Spinal cord (tissue), 10 donors: ENCODE data around the gene ADH1A. TPM values are rescaled to one million over a fixed set of nuclear protein-coding genes. Genes with fewer than 3 reads are reported as not detected.
"Not testable (repeated sequence)": the region's sequence is repeated elsewhere in the genome, so short reads cannot be mapped to it uniquely, and the experiment has no call there.

Experiments used
- DNase-seq, 6 donors: peaks; one replicate each; pipeline versions ENCODE4 v3.0.0 to v3.0.0-alpha.2; 2013 to 2015; ENCODE audit warnings: low spot score in 6 of 6, low read depth in 4 of 6
- H3K27ac ChIP-seq: one replicate; pipeline ENCODE4 v1.5.1; 2013; ENCODE audit warnings: low read depth, low read length, control low read depth
- H3K27me3 ChIP-seq: one replicate; pipeline ENCODE4 v1.6.1; 2013; ENCODE audit warnings: low read length; ENCODE audit not compliant: control insufficient read depth, insufficient read depth
- H3K36me3 ChIP-seq: one replicate; pipeline ENCODE4 v1.6.1; 2013; ENCODE audit warnings: low read length; ENCODE audit not compliant: control insufficient read depth, insufficient read depth
- H3K4me1 ChIP-seq: one replicate; pipeline ENCODE4 v1.6.1; 2013; ENCODE audit warnings: low read length; ENCODE audit not compliant: control insufficient read depth, insufficient read depth
- H3K4me3 ChIP-seq: one replicate; pipeline ENCODE4 v1.5.1; 2013; ENCODE audit warnings: low read depth, low read length, control low read depth
- H3K9me3 ChIP-seq: one replicate; pipeline ENCODE4 v1.6.1; 2013; ENCODE audit warnings: low read length; ENCODE audit not compliant: control insufficient read depth, insufficient read depth
- WGBS: methylation state at CpG from one replicate; pipeline ENCODE4 v1.1.5; 2013; ENCODE audit warnings: missing lambda C conversion rate; ENCODE audit not compliant: insufficient coverage; 5-methylcytosine and 5-hydroxymethylcytosine counted together
- polyA plus RNA-seq, 2 donors: library from polyadenylated mRNA; unstranded; fragments of 120-200 nt; gene quantifications; one replicate each; pipeline ENCODE4 v1.2.1, GENCODE V29; 2013; ENCODE audit not compliant: insufficient read length in 2 of 2
- total RNA-seq, 2 donors: library from RNA; depleted of rRNA in 1 of 2; stranded (reverse); fragments of 120-200 nt in 1 of 2; fragments of >200 nt in 1 of 2; gene quantifications; one replicate each; pipeline versions ENCODE4 v1.2.3 to v1.2.4, GENCODE V29; 2013 to 2014
- donor health status: healthy.

The ADH1A gene
- total and polyA plus RNA-seq, 4 donors, result 0.11 TPM; not detected in 3

GRCh38 chr4:99321241-99322191, 30.7 kb upstream of the ADH1A start, which contains the start of gene ADH1B:
Gene ADH1B (minus strand): TSS chr4:99321401. CDS start chr4:99321331, 70 bp downstream.
- no peak within 1 kb of the TSS for H3K4me3 ChIP-seq
- no peaks in the 10 kb centered on the region for H3K36me3 ChIP-seq
- H3K27ac ChIP-seq, result no peak within 1 kb of the TSS
- H3K9me3 ChIP-seq, result no peaks in the 10 kb centered on the region
- H3K27me3 ChIP-seq, result no peaks in the 10 kb centered on the region
- H3K4me1 ChIP-seq, result no peaks in the 10 kb centered on the region
- no peak for DNase-seq
- no CpG with 5 or more reads among the region's 8 CpGs for WGBS

- H3K27me3 ChIP-seq, DNase-seq, H3K36me3 ChIP-seq, H3K4me3 ChIP-seq, H3K4me1 ChIP-seq, H3K27ac ChIP-seq, H3K9me3 ChIP-seq: not testable (repeated sequence)
- WGBS, result 92% methylated on average over 6 of the region's 8 CpGs
These were observed 27.0 kb upstream of the ADH1A start for GRCh38 chr4:99317811-99318210.

- Histone ChIP-seq H3K36me3 (no peaks in the 10 kb centered on the region), H3K4me1 (no peaks in the 10 kb centered on the region), H3K4me3 (no peak overlapping the region), H3K9me3 (no peaks in the 10 kb centered on the region), H3K27me3 (no peaks in the 10 kb centered on the region), H3K27ac (no peak overlapping the region)
- whole genome bisulfite sequencing, result 90% methylated on average over 2 of the region's 3 CpGs
- no peak for DNase-seq
These were observed 26.6 kb upstream of the ADH1A start for GRCh38 chr4:99317354-99317753.

GRCh38 chr4:99315839-99316238, 25.1 kb upstream of the ADH1A start:
- H3K4me1 ChIP-seq, result no peaks in the 10 kb centered on the region
- H3K36me3 ChIP-seq, result no peaks in the 10 kb centered on the region
- H3K4me3 ChIP-seq, result no peak overlapping the region
- no peaks in the 10 kb centered on the region for H3K9me3 ChIP-seq
- no peak for DNase-seq
- H3K27me3 ChIP-seq, result no peaks in the 10 kb centered on the region
- 78% methylated on average over 3 of the region's 6 CpGs for WGBS
- H3K27ac ChIP-seq, result no peak overlapping the region

GRCh38 chr4:99314211-99314610, 23.4 kb upstream of the ADH1A start:
- Histone ChIP-seq H3K9me3 (no peaks in the 10 kb centered on the region), H3K27ac (no peak overlapping the region), H3K4me3 (no peak overlapping the region), H3K27me3 (no peaks in the 10 kb centered on the region), H3K36me3 (no peaks in the 10 kb centered on the region), H3K4me1 (no peaks in the 10 kb centered on the region)
- WGBS, result no CpG with 5 or more reads among the region's 1 CpG
- DNase-seq, result no peak

GRCh38 chr4:99310389-99310788, 19.6 kb upstream of the ADH1A start:
- Histone ChIP-seq H3K27me3 (no peaks in the 10 kb centered on the region), H3K9me3 (no peaks in the 10 kb centered on the region), H3K4me1 (no peaks in the 10 kb centered on the region), H3K4me3 (no peak overlapping the region), H3K36me3 (no peaks in the 10 kb centered on the region), H3K27ac (no peak overlapping the region)
- WGBS, result 100% methylated on average over 1 of the region's 2 CpGs
- DNase-seq, result no peak

GRCh38 chr4:99305638-99306400, 15.0 kb upstream of the ADH1A start:
- WGBS, result 96% methylated on average over 3 of the region's 11 CpGs

GRCh38 chr4:99301376-99302164, 10.8 kb upstream of the ADH1A start:
- Histone ChIP-seq H3K9me3 (no peaks in the 10 kb centered on the region), H3K27ac (no peak overlapping the region), H3K27me3 (no peaks in the 10 kb centered on the region), H3K36me3 (no peaks in the 10 kb centered on the region), H3K4me1 (no peaks in the 10 kb centered on the region), H3K4me3 (no peak overlapping the region)
- DNase-seq, result no peak
- 93% methylated on average over 5 of the region's 7 CpGs for WGBS

More at GRCh38 chr4:99305638-99306400, 15.0 kb upstream of the ADH1A start:
- H3K27ac ChIP-seq, result no peak overlapping the region
- no peaks in the 10 kb centered on the region for H3K9me3 ChIP-seq
- no peaks in the 10 kb centered on the region for H3K36me3 ChIP-seq
- H3K27me3 ChIP-seq, result no peaks in the 10 kb centered on the region
- no peak overlapping the region for H3K4me3 ChIP-seq
- no peak for DNase-seq
- no peaks in the 10 kb centered on the region for H3K4me1 ChIP-seq

- Histone ChIP-seq H3K4me3 (no peak overlapping the region), H3K27me3 (no peaks in the 10 kb centered on the region), H3K4me1 (no peaks in the 10 kb centered on the region), H3K36me3 (no peaks in the 10 kb centered on the region), H3K9me3 (no peaks in the 10 kb centered on the region), H3K27ac (no peak overlapping the region)
- peak; percentile 19 to 92 (median 33) for DNase-seq
- no CpG with 5 or more reads among the region's 4 CpGs for WGBS
These were observed 10.1 kb upstream of the ADH1A start for GRCh38 chr4:99300934-99301333.
